A549 (cell line): ENCODE data around the gene ACTN1. TPM values are rescaled to one million over a fixed set of nuclear protein-coding genes. Genes with fewer than 3 reads are reported as not detected.

Experiments
- ATAC-seq, 2 experiments: fragments of 200-7000 bp in 1 of 2; fragments of >200 bp in 1 of 2; cut with Nextera tagmentation in 1 of 2; cut with Tn5 transposase in 1 of 2; 3 replicates each; pipeline versions ENCODE4 v1.8.0 to v1.9.1; 2018 to 2020; ENCODE audit warnings: mild to moderate bottlenecking in 1 of 2, moderate library complexity in 1 of 2
- CTCF ChIA-PET: fragments of 300-600 bp; sonication (Branson Sonifier 250); formaldehyde crosslinking; extraction: SDS; loops from one replicate; lab custom pipeline; 2021; ENCODE audit warnings: antibody characterized with exemption, inconsistent platforms; lab: Yijun Ruan, JAX
- POLR2A ChIA-PET: fragments of 350-600 bp; formaldehyde crosslinking; extraction: SDS; loops from one replicate; lab custom pipeline; 2021; ENCODE audit warnings: antibody characterized with exemption, inconsistent platforms; lab: Yijun Ruan, JAX
- DNase-seq, 2 experiments: peaks; one replicate each; pipeline versions ENCODE4 v3.0.0 to v3.0.0-alpha.2; 2011 to 2016; ENCODE audit warnings: low read depth in 1 of 2, low spot score in 1 of 2
- FAIRE-seq: peaks from 2 replicates; lab custom pipeline; 2011; peaks lifted over from hg19 to GRCh38; lab: Jason Lieb, UNC
- H3K27ac ChIP-seq, 2 experiments: fragments of >200 bp; sonication (Bioruptor Twin); formaldehyde crosslinking; 3 replicates each; pipeline ENCODE4 v1.5.1; 2016 to 2017
- H3K4me1 ChIP-seq: fragments of >200 bp; sonication (Bioruptor Twin); formaldehyde crosslinking; 3 replicates; pipeline ENCODE4 v1.6.1; 2016
- H3K4me2 ChIP-seq: fragments of >200 bp; sonication (Bioruptor Twin); formaldehyde crosslinking; 3 replicates; pipeline ENCODE4 v1.6.1; 2016
- H3K4me3 ChIP-seq: fragments of >200 bp; sonication (Bioruptor Twin); formaldehyde crosslinking; 3 replicates; pipeline ENCODE4 v1.5.1; 2016
- H3K9me3 ChIP-seq: fragments of >200 bp; sonication (Bioruptor Twin); formaldehyde crosslinking; 3 replicates; pipeline ENCODE4 v1.6.1; 2016
- BHLHE40 ChIP-seq: IDR thresholded peaks from 2 replicates; pipeline ENCODE4 v1.6.1; 2012; ENCODE audit warnings: low read depth, low read length, inconsistent platforms
- CBX2 ChIP-seq: fragments of 200-600 bp; sonication (generic); IDR thresholded peaks from 2 replicates; pipeline ENCODE4 v1.6.1; 2016; ENCODE audit warnings: low read depth, mild to moderate bottlenecking, borderline replicate concordance
- CBX8 ChIP-seq: fragments of 200-600 bp; sonication (generic); IDR thresholded peaks from 2 replicates; pipeline ENCODE4 v1.6.1; 2016
- CEBPB ChIP-seq, 2 experiments: fragments of >200 bp in 1 of 2; sonication (Bioruptor Twin) in 1 of 2; formaldehyde crosslinking in 1 of 2; IDR thresholded peaks; 2 replicates each; pipeline ENCODE4 v1.6.1; 2012 to 2016
- EP300 ChIP-seq, 2 experiments: fragments of >200 bp; sonication (Bioruptor Twin); formaldehyde crosslinking; IDR thresholded peaks; 2 replicates in 1 of 2; 3 replicates in 1 of 2; pipeline ENCODE4 v1.6.1; 2016 to 2017
- FOSB ChIP-seq: fragments of 250-450 bp; sonication (Bioruptor Pico); IDR thresholded peaks from 2 replicates; pipeline ENCODE4 v1.5.0; 2020; ENCODE audit warnings: mild to moderate bottlenecking, moderate library complexity
- FOSL2 ChIP-seq, 2 experiments: fragments of 450-650 bp in 1 of 2; fragments of >200 bp in 1 of 2; sonication (Bioruptor Twin) in 1 of 2; formaldehyde crosslinking; IDR thresholded peaks; 2 replicates each; pipeline versions ENCODE4 v1.5.0 to v1.6.1; 2016 to 2020; ENCODE audit warnings: mild to moderate bottlenecking in 1 of 2, moderate library complexity in 1 of 2
- FOXS1 ChIP-seq: fragments of 250-450 bp; sonication (Bioruptor Pico); IDR thresholded peaks from 2 replicates; pipeline ENCODE4 v1.5.0; 2020; ENCODE audit warnings: mild to moderate bottlenecking, moderate library complexity
- HEYL ChIP-seq: fragments of 250-450 bp; sonication (Bioruptor Pico); IDR thresholded peaks from 2 replicates; pipeline ENCODE4 v1.8.0; 2021; ENCODE audit warnings: mild to moderate bottlenecking, moderate library complexity
- HOXA7 ChIP-seq: fragments of 250-450 bp; sonication (Bioruptor Pico); IDR thresholded peaks from 2 replicates; pipeline ENCODE4 v1.5.0; 2020; ENCODE audit warnings: mild to moderate bottlenecking, moderate library complexity
- JUN ChIP-seq, 2 experiments: fragments of >200 bp; sonication (Bioruptor Twin); formaldehyde crosslinking; IDR thresholded peaks; 2 replicates in 1 of 2; 3 replicates in 1 of 2; pipeline ENCODE4 v1.6.1; 2016 to 2017
- MAZ ChIP-seq: fragments of 150-350 bp; IDR thresholded peaks from 2 replicates; pipeline ENCODE4 v1.6.1; 2014; ENCODE audit warnings: antibody characterized with exemption, low read depth, low read length, borderline replicate concordance
- POLR2AphosphoS2 ChIP-seq: conservative IDR thresholded peaks from 2 replicates; pipeline ENCODE4 v1.6.1; 2012; ENCODE audit warnings: low read length, improper control_type of control experiment, inconsistent platforms
- RARB ChIP-seq: fragments of 250-450 bp; sonication (Bioruptor Pico); IDR thresholded peaks from 2 replicates; pipeline ENCODE4 v1.8.0; 2021; ENCODE audit warnings: mild to moderate bottlenecking, moderate library complexity
- RCOR1 ChIP-seq: fragments of 150-350 bp; IDR thresholded peaks from 2 replicates; pipeline ENCODE4 v1.6.1; 2014; ENCODE audit warnings: antibody characterized with exemption, low read length, low read depth
- RFX5 ChIP-seq: fragments of 450-650 bp; IDR thresholded peaks from 2 replicates; pipeline ENCODE4 v1.7.1; 2014; ENCODE audit warnings: antibody characterized with exemption, mild to moderate bottlenecking, moderate library complexity
- RNF2 ChIP-seq: fragments of 200-600 bp; sonication (generic); IDR thresholded peaks from 2 replicates; pipeline ENCODE4 v1.6.1; 2016; ENCODE audit warnings: low read depth, mild to moderate bottlenecking, antibody characterized with exemption, moderate library complexity, borderline replicate concordance
- SREBF2 ChIP-seq: fragments of 450-650 bp; IDR thresholded peaks from 2 replicates; pipeline ENCODE4 v1.6.1; 2014; ENCODE audit warnings: mild to moderate bottlenecking, moderate library complexity
- ZNF302 ChIP-seq: fragments of 250-450 bp; sonication (Bioruptor Pico); IDR thresholded peaks from 2 replicates; pipeline ENCODE4 v1.9.0; 2021; ENCODE audit warnings: inconsistent platforms, mild to moderate bottlenecking, moderate library complexity
- ZSCAN20 ChIP-seq: fragments of 250-450 bp; sonication (Bioruptor Pico); IDR thresholded peaks from 2 replicates; pipeline ENCODE4 v1.8.0; 2022; ENCODE audit warnings: mild to moderate bottlenecking, moderate library complexity
- WGBS: methylation state at CpG from one replicate; pipeline ENCODE4 v1.1.6; 2017; ENCODE audit errors: missing lambda C conversion rate; 5-methylcytosine and 5-hydroxymethylcytosine counted together
- polyA plus RNA-seq, 4 experiments: library from polyadenylated mRNA; depleted of rRNA in 3 of 4; stranded (reverse); fragments of >200 nt; fragmentation: RNase III in 1 of 4; extraction: RNeasy Plus Mini Kit Qiagen cat#74134 plus additional on column Dnase treatment in 1 of 4; gene quantifications; 2 replicates in 3 of 4; 3 replicates in 1 of 4; pipeline ENCODE4 v1.2.3, GENCODE V29; 2011 to 2017
- TF ChIP-seq, protein P1 (sequence below): fragments of 250-450 bp; sonication (Bioruptor Pico); IDR thresholded peaks from 2 replicates; pipeline ENCODE4 v1.5.0; 2020; ENCODE audit warnings: low read depth, mild to moderate bottlenecking, moderate library complexity
- TF ChIP-seq, protein P2 (sequence below): fragments of 250-450 bp; sonication (Bioruptor Pico); IDR thresholded peaks from 2 replicates; pipeline ENCODE4 v1.5.0; 2021; ENCODE audit warnings: mild to moderate bottlenecking, moderate library complexity, borderline replicate concordance
- TF ChIP-seq, protein P3 (sequence below): fragments of >200 bp; sonication (Bioruptor Twin); formaldehyde crosslinking; IDR thresholded peaks from 3 replicates; pipeline ENCODE4 v1.6.1; 2016
- TF ChIP-seq, protein P4 (sequence below): IDR thresholded peaks from 2 replicates; pipeline ENCODE4 v1.6.1; 2012

Gene ACTN1
- polyA plus RNA-seq, 2 of the 4 experiments (the other 2 are of a cell fraction) = 208 to 245 TPM

DNA sequence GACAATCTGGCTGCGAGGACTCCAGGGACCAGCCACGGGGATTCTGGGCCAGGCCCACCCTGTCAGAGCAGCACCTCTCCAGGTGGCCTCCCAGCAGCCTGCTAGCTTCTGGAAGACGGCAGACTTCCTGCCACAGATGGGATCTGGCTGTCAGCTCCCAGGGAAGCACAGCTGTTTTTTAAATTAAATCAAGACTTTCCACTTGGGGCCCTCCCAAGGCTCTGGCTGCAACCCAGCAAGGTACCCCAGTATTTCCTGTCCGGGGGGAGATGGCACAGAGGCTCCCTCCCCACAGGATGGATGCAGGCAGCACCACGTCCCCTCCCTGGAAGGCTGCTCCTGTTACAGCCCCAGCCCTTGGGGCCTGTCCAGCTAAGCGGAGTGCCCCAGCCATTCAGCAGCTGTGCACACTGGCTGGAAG, 56.9 kb downstream of the ACTN1 start:
- H3K4me2 ChIP-seq = 0 out of 3 replicates have a peak overlapping the region, but pooled peaks have one; percentile 17
- H3K27ac ChIP-seq = peak overlapping the region in 1 of 2 experiments; percentile 52; a peak in 3 of 6 replicates
- TF ChIP-seq EP300 (IDR thresholded peaks at IDR 0.05) = no peak
- no peak for TF ChIP-seq BHLHE40
- no peak for TF ChIP-seq CBX2
- TF ChIP-seq SREBF2 = no peak
- no peak for TF ChIP-seq FOSB (CRISPR knock-in tag)
- no peak for TF ChIP-seq HOXA7
- TF ChIP-seq RNF2 = no peak
- TF ChIP-seq MAZ = no peak
- no peak for TF ChIP-seq CBX8
- CTCF ChIA-PET = interaction anchor here (0.7 to 38.0 kb wide), 7 partner anchors 10 to 1135 kb away, joined by 3 to 480 read pairs (median 6); no protein-coding TSS in a partner anchor
- peaks cover 7% of the 10 kb centered on the region; the same call in 2 of the 3 replicates for H3K9me3 ChIP-seq
- DNase-seq (no peak), ATAC-seq (no peak; a peak in 1 of 6 replicates), FAIRE-seq (no peak)
- 83% methylated on average over 6 of the region's 6 CpGs for WGBS
- H3K4me3 ChIP-seq = no peak overlapping the region
- POLR2A ChIA-PET = no interaction called here
- H3K4me1 ChIP-seq = peaks cover 20% of the 10 kb centered on the region

DNA sequence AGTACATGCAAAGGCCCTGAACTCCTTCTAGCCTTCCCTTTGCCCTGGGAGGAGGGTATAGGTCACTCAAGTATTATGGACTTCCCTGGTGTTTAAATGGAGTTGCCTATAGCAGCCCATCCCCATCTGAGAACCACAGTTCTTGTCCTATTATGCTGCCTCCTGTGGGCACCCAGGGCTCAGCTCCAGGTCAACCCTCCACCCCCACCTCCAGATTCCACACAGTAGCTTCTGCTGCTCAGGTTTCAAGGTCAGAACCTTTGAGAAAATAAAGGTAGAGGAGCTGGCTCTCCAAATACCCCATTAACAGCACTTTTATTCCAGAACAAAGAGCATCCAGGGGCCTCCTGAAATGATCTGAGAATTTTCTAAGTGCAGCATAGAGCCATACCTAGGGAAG, 57.4 kb downstream of the ACTN1 start:
- peaks cover 7% of the 10 kb centered on the region; the same call in 2 of the 3 replicates for H3K9me3 ChIP-seq
- peak overlapping the region in 1 of 2 experiments; percentile 52; a peak in 3 of 6 replicates for H3K27ac ChIP-seq
- H3K4me2 ChIP-seq = 0 out of 3 replicates have a peak overlapping the region, but pooled peaks have one; percentile 17
- ATAC-seq (peak in 1 of 2 experiments; percentile 53; a peak in 3 of 6 replicates), DNase-seq (no peak), FAIRE-seq (no peak)
- H3K4me3 ChIP-seq = no peak overlapping the region
- H3K4me1 ChIP-seq = peaks cover 20% of the 10 kb centered on the region
- POLR2A ChIA-PET = no interaction called here
- TF ChIP-seq CEBPB (IDR thresholded peaks at IDR 0.05) (no peak), JUN (IDR thresholded peaks at IDR 0.05) (no peak), SREBF2 (no peak), RARB (CRISPR knock-in tag) (no peak), FOSL2 (IDR thresholded peaks at IDR 0.05) (no peak), FOSL2 (CRISPR knock-in tag; IDR thresholded peaks at IDR 0.05) (no peak), FOXS1 (CRISPR knock-in tag) (no peak), POLR2AphosphoS2 (no peak), CBX2 (no peak), RCOR1 (no peak), HEYL (CRISPR knock-in tag) (no peak), ZNF302 (CRISPR knock-in tag) (no peak), BHLHE40 (no peak), ZSCAN20 (CRISPR knock-in tag) (no peak), HOXA7 (no peak), RFX5 (no peak)
- TF ChIP-seq, protein P1, sequence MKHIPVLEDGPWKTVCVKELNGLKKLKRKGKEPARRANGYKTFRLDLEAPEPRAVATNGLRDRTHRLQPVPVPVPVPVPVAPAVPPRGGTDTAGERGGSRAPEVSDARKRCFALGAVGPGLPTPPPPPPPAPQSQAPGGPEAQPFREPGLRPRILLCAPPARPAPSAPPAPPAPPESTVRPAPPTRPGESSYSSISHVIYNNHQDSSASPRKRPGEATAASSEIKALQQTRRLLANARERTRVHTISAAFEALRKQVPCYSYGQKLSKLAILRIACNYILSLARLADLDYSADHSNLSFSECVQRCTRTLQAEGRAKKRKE (CRISPR knock-in tag) = no peak
- TF ChIP-seq, protein P2, sequence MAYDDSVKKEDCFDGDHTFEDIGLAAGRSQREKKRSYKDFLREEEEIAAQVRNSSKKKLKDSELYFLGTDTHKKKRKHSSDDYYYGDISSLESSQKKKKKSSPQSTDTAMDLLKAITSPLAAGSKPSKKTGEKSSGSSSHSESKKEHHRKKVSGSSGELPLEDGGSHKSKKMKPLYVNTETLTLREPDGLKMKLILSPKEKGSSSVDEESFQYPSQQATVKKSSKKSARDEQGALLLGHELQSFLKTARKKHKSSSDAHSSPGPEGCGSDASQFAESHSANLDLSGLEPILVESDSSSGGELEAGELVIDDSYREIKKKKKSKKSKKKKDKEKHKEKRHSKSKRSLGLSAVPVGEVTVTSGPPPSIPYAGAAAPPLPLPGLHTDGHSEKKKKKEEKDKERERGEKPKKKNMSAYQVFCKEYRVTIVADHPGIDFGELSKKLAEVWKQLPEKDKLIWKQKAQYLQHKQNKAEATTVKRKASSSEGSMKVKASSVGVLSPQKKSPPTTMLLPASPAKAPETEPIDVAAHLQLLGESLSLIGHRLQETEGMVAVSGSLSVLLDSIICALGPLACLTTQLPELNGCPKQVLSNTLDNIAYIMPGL (CRISPR knock-in tag) = no peak
- TF ChIP-seq, protein P3, sequence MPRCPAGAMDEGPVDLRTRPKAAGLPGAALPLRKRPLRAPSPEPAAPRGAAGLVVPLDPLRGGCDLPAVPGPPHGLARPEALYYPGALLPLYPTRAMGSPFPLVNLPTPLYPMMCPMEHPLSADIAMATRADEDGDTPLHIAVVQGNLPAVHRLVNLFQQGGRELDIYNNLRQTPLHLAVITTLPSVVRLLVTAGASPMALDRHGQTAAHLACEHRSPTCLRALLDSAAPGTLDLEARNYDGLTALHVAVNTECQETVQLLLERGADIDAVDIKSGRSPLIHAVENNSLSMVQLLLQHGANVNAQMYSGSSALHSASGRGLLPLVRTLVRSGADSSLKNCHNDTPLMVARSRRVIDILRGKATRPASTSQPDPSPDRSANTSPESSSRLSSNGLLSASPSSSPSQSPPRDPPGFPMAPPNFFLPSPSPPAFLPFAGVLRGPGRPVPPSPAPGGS = no peak
- TF ChIP-seq, protein P4, sequence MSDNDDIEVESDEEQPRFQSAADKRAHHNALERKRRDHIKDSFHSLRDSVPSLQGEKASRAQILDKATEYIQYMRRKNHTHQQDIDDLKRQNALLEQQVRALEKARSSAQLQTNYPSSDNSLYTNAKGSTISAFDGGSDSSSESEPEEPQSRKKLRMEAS = no peak
- CTCF ChIA-PET = interaction anchor here (1.3 to 38.0 kb wide), 6 partner anchors 9 to 186 kb away, joined by 4 to 480 read pairs (median 9); no protein-coding TSS in a partner anchor
